Activated CD4-positive, alpha-beta T cell treated with anti-CD3 and anti-CD28 coated beads, Interleukin-2, amount 50 U/mL, for 48 hours (primary cell): Measurements from ENCODE around the gene CCDC13.
"Not testable (repeated sequence)": the region's sequence is repeated elsewhere in the genome, so short reads cannot be mapped to it uniquely, and the experiment has no call there.

Experiments used
- DNase-seq, 2 experiments: peaks; one replicate each; pipeline ENCODE4 v3.0.0-alpha.2; 2020

CCDC13 gene, protein sequence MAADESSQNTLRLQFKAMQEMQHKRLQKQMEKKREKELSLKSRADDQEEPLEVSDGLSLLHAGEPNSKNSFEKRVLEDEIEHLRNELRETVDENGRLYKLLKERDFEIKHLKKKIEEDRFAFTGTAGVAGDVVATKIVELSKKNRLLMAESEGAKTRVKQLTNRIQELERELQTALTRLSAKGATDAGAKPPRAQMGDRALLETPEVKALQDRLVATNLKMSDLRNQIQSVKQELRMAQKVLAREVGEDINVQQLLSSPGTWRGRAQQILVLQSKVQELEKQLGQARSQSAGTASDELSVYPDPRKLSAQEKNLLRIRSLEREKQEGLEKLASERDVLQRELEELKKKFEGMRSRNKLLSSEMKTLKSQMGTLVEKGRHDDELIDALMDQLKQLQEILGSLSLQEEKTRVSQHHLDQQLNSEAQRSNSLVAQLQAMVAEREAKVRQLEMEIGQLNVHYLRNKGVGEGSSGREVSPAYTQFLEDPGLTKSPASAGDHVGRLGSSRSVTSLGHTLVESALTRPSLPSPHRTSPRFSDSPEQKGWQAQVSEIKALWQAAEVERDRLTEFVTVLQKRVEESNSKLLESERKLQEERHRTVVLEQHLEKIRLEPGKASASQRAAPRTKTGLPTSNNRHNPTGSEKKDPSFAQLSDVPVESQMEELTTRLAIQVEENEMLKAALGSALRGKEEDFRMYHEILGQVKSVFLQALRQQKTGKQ

GRCh38 chr3:42772670-42773408, at the start of gene CCDC13:
TSS of gene CCDC13 (minus strand) at chr3:42773253. CDS start at chr3:42758345, 14,908 bp downstream.
- peak; percentile 93 to 94 for DNase-seq

DNA sequence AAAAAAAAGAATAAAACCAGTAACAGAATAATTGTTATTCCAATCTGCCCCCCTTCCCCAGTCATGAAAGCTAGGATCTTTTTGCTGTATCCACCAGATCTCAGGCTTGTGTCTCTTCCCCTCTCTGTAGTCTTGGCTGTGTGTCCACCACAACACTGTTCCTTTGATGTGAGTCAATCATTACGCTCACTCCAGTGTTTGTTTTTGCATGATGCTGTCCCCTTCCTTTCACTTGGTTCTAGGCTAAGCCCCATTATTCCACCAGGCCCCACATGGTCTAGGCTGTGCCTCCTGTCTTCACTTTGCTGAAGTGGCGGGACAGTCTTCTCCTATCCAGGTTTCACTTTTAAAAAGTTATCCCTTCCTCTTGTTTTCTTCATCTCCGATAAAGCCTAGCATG, 49.8 kb upstream of the CCDC13 start:
- no peak for DNase-seq

- DNase-seq = no peak
Measured at GRCh38 chr3:42820746-42821051, 47.6 kb upstream of the CCDC13 start.

DNA sequence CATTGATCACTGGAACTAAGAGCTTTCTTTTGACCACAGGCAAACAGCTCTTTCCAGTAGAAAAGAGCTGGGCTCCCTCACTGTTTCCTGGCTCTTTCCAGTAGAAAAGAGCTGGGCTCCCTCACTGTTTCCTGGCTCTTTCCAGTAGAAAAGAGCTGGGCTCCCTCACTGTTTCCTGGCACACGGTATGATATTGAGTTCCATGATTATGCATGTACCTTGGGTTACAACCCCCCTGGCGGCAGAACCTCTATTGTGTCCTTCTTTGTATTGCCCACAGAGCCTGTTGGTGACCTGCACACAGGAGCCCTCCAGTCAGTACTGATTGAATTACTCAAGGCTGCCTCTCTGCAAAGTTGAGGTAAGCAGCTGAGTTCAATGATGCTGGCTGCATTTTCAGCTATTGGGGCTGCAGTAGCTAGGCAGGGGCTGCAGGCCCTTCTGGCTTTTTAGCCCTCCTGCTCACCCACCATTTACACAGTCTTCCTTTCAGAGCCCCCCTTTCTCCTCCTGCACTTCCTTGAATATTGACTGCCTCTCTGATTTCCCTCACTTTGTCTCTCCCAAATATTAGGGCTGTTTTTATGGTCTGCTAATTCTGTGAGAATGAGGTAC, 46.4 kb upstream of the CCDC13 start:
- DNase-seq = no peak

GRCh38 chr3:42815826-42816225, 42.8 kb upstream of the CCDC13 start:
- no peak for DNase-seq

DNA sequence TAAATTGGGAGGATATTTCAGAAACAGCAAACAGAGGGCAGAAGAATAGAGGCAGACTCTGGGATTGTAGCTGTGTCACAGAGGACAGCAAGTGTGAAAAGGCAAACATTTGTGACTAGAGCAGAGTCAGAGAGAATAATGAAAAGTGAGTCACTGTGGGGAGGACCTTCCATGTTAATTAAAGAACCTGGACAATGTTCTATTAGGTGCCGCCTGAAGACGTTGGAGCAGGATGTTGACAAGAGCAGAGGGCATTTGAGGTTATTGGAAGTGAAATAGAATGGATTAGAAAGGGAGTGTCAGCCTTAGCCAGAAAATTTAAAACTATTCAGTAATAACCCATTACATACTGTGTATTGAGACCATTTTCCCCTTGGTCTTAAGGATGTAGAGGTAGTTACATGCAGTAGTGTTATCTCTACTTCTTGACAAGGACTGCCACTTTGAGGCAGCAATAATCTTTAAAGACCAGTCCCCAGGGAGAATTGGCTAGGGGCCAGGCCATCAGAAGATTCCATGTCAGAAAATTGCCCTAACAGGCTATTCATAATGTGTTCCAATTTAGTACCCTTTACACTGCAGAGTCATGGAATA, 42.0 kb upstream of the CCDC13 start:
- no peak for DNase-seq

DNA sequence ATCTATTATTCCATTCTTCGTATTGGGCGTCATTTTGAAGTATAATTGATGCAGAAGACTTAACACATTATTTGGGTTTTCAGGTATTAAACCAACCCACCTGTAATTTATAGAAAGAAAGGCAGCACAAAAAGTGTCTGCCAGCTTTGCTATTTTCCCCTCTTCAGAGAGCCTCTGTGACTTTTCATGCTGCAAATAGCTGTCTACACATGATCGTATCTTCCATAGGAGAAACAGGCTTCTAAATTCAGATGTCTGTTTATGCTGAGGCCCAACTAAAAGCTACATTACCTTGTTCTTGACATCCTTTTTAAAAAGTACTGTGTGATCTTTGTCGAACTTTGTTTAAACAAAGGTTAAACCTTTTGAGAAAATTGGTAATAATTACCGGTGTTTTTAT, 41.2 kb upstream of the CCDC13 start:
- DNase-seq = no peak

DNA sequence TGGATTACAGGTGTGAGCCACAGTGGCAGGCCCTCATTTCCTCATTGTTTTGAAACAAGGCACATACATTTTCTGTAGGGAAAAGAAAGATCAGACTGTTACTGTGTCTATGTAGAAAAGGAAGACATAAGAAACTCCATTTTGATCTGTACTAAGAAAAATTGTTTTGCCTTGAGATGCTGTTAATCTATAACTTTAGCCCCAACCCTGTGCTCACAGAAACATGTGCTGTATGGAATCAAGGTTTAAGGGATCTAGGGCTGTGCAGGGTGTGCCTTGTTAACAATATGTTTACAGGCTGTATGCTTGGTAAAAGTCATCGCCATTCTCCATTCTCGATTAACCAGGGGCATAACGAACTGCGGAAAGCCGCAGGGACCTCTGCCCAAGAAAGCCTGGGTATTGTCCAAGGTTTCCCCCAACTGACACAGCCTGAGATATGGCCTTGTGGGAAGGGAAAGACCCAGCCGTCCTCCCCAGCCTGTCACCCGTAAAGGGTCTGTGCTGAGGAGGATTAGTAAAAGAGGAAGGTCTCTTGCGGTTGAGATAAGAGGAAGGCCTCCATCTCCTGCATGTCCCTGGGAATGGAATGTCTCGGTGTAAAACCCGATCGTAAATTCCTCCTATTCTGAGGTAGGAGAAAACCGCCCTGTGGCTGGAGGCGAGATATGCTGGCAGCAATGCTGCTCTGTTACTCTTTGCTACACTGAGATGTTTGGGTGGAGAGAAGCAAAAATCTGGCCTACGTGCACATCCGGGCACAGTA, 38.2 kb upstream of the CCDC13 start:
- not testable (repeated sequence) for DNase-seq

- not testable (repeated sequence) for DNase-seq
Measured at GRCh38 chr3:42810706-42811105, 37.7 kb upstream of the CCDC13 start.

DNA sequence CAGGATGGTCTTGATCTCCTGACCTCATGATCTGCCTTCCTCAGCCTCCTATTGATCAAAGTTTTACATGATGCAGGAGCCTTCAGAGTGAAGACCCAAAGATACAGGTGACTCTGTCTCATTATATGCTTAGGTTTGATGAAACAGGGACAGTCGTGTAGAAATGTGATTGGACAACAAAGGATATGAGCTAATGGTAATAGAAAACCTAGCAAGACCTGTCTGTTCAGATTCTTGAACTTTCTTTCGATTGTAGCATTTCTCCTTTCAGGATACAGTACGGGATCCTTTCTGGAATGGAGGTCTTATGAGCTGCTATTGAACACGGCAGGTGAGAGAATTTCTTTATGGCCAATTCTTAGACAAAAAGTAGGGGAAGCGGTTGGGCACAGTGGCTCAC, 36.1 kb upstream of the CCDC13 start, which contains the start of gene ACKR2:
TSS of gene ACKR2 (plus strand) at position 244 of the 400 bp plus-strand sequence. CDS start 55,058 bp downstream, outside the sequence.
- no peak for DNase-seq

DNA sequence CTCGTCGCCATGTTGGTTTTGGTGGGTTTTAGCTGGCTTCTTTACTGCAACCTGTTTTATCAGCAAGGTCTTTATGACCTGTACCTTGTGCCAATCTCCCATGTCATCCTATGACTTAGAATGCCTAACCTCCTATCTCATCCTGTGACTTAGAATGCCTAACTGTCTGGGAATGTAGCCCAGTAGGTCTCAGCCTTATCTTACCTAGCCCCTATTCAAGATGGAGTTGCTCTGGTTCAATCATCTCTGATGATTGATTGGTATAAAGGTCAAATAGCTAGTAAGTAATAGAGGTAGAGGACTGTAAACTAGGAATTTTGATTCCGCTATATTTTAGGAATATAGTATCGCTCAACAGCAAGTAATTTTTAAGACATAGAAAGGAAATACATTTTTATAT, 34.9 kb upstream of the CCDC13 start:
- DNase-seq = no peak

GRCh38 chr3:42805141-42805821, 32.2 kb upstream of the CCDC13 start:
- DNase-seq = no peak

DNA sequence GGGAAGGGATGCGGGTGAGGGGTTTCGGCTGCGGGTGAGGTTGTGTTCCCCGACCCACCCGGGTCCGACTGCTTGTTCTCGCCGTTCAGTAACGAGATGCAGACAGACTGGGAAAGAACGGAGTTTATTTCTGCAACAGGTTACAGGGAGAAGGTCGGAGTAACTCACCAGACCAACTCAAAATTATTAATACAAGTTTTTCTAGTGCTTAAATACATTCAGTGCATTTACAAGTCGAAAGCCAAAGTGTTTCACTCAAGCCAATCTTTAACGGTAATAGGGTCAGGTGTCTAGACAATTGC, 31.7 kb upstream of the CCDC13 start:
- no peak for DNase-seq

- DNase-seq = peak; percentile 94 to 95
Measured at GRCh38 chr3:42804106-42804830, 31.2 kb upstream of the CCDC13 start, which contains the start of gene HIGD1A. TSS of gene HIGD1A (minus strand) at chr3:42804490. CDS start at chr3:42794253, 10,237 bp downstream.

- peak; percentile 36 to 53 for DNase-seq
Measured at GRCh38 chr3:42803414-42804105, 30.5 kb upstream of the CCDC13 start.

DNA sequence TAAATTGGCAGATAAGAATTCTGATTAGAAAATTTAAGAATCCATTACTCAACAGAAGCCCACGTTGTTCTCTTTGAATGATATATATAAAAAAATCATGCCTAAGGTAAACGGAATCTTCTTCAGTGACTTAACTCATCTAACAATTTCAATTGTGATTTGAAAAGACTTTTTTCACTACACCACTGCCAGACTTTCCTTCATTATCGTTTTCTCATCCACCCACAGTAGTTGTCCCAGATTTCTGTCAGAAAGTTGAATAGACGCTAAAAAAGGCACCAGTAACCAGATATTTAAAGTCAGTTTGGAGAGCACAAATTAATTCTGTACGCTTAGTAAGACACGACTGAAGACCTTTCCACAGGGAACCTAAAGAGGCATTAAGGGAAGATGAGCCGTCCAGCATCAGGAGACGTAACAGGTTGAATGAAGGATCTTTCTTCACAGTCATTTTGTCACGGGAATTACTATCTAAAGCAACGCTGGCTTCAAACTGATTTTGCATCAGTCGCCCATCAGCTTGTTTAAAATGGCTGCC, 29.9 kb upstream of the CCDC13 start:
- no peak for DNase-seq

DNA sequence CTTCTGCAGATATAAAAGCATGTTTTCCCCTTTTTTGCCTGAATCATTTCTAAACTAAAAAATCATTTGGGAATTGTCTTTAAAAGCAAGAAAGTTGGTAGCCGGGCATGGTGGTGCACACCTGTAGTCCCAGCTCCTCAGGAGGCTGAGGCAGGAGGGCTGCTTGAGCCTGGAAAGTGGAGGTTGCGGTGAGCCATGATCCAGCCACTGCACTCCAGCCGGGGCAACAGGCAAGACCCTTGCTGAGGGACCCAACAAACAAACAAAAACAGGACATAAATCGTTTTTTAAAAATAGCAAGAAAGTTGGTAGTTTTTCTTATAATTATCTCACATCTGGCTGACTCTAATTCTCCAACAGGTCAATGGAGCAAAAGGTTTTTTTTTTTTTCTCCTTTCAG, 28.7 kb upstream of the CCDC13 start:
- DNase-seq = no peak

GRCh38 chr3:42801048-42801620, 28.1 kb upstream of the CCDC13 start:
- no peak for DNase-seq

- no peak for DNase-seq
Measured at GRCh38 chr3:42800251-42800650, 27.2 kb upstream of the CCDC13 start.
